Measurements from ENCODE around the gene DBT. TPM values are rescaled to one million over a fixed set of nuclear protein-coding genes. Genes with fewer than 3 reads are reported as not detected.

DBT gene
- total RNA-seq, 2 experiments from 2014 or later: 3.3 to 11.4 TPM

- no peak overlapping the region for H3K4me2 ChIP-seq (ENCODE audit: low read length)
- H3K27ac ChIP-seq (ENCODE audit: low read depth, low read length, poor library complexity, severe bottlenecking): no peak overlapping the region
- ChIA-PET POLR2A (interaction anchor here (0.7 to 1.7 kb wide), 7 partner anchors 9 to 314 kb away, joined by 3 to 5 read pairs (median 3); no protein-coding TSS in a partner anchor), CTCF (ENCODE audit: unreplicated experiment) (interaction anchor here (0.6 to 1.0 kb wide), 2 partner anchors 14 to 118 kb away, joined by 3 to 4 read pairs; no protein-coding TSS in a partner anchor)
- no TSS peak for BruUV-seq (replicated peaks)
- no peaks in the 10 kb centered on the region for H3K9me2 ChIP-seq (ENCODE audit: insufficient read depth, low read length)
- H3K79me2 ChIP-seq (ENCODE audit: insufficient read depth, low read depth, low read length): no peaks in the 10 kb centered on the region
- DNase-seq (ENCODE audit: low spot score): no peak
- intact Hi-C loops (cut with micrococcal nuclease; ENCODE audit: unreplicated experiment): loop anchor here (10.0 kb wide), 1 partner anchor 168 kb away; no protein-coding TSS in a partner anchor
- H3K4me1 ChIP-seq (ENCODE audit: insufficient read depth, low read length, poor library complexity, severe bottlenecking): no peaks in the 10 kb centered on the region
- H3K9me3 ChIP-seq (ENCODE audit: low read length): no peaks in the 10 kb centered on the region
- TF ChIP-seq, protein P1, sequence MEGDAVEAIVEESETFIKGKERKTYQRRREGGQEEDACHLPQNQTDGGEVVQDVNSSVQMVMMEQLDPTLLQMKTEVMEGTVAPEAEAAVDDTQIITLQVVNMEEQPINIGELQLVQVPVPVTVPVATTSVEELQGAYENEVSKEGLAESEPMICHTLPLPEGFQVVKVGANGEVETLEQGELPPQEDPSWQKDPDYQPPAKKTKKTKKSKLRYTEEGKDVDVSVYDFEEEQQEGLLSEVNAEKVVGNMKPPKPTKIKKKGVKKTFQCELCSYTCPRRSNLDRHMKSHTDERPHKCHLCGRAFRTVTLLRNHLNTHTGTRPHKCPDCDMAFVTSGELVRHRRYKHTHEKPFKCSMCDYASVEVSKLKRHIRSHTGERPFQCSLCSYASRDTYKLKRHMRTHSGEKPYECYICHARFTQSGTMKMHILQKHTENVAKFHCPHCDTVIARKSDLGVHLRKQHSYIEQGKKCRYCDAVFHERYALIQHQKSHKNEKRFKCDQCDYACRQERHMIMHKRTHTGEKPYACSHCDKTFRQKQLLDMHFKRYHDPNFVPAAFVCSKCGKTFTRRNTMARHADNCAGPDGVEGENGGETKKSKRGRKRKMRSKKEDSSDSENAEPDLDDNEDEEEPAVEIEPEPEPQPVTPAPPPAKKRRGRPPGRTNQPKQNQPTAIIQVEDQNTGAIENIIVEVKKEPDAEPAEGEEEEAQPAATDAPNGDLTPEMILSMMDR (conservative IDR thresholded peaks at IDR 0.05; ENCODE audit: low read length): no peak
- TF ChIP-seq EZH2phosphoT487 (IDR thresholded peaks at IDR 0.05; ENCODE audit: borderline replicate concordance, low read depth, low read length): no peak
- H3K4me3 ChIP-seq (ENCODE audit: low read depth, low read length, poor library complexity, severe bottlenecking): no peak overlapping the region
- no peaks in the 10 kb centered on the region for H4K20me1 ChIP-seq (ENCODE audit: insufficient read depth, low read length)
- peaks cover 94% of the 10 kb centered on the region for H3K36me3 ChIP-seq (ENCODE audit: insufficient read depth, low read length)
- no peak overlapping the region for H2AFZ ChIP-seq (ENCODE audit: low read length)
Observed at GRCh38 chr1:100287162-100287561, 37.5 kb upstream of the DBT start.

DNA sequence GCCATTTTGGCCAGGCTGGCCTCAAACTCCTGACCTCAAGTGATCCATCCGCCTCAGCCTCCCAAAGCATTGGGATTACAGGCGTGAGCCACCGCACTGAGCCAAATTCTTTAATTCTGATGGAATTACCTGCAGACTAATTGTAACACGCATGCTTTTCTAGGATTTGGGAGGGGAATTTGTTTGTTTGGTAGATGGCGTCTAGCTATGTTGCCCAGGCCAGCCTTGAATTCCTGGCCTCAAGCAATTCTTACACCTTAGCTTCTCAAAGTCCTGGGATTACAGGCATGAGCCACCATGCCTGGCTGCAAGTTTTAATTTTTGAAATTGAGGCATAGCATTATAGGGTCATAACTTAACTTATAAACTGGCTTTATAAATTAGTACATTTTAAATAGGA lies 35.0 kb upstream of the DBT start:
- Histone ChIP-seq H3K27ac (ENCODE audit: low read depth, low read length, poor library complexity, severe bottlenecking) (no peak overlapping the region), H3K4me3 (ENCODE audit: low read depth, low read length, poor library complexity, severe bottlenecking) (no peak overlapping the region), H2AFZ (ENCODE audit: low read length) (no peak overlapping the region), H3K79me2 (ENCODE audit: insufficient read depth, low read depth, low read length) (no peaks in the 10 kb centered on the region), H3K4me2 (ENCODE audit: low read length) (no peak overlapping the region), H3K4me1 (ENCODE audit: insufficient read depth, low read length, poor library complexity, severe bottlenecking) (no peaks in the 10 kb centered on the region), H3K9me2 (ENCODE audit: insufficient read depth, low read length) (no peaks in the 10 kb centered on the region), H3K9me3 (ENCODE audit: low read length) (no peaks in the 10 kb centered on the region), H3K36me3 (ENCODE audit: insufficient read depth, low read length) (peaks cover 95% of the 10 kb centered on the region), H4K20me1 (ENCODE audit: insufficient read depth, low read length) (no peaks in the 10 kb centered on the region)
- BruUV-seq (replicated peaks): no TSS peak
- intact Hi-C loops (cut with micrococcal nuclease; ENCODE audit: unreplicated experiment): loop anchor here (10.0 kb wide), 1 partner anchor 170 kb away; no protein-coding TSS in a partner anchor
- no peak for TF ChIP-seq EZH2phosphoT487 (IDR thresholded peaks at IDR 0.05; ENCODE audit: borderline replicate concordance, low read depth, low read length)
- TF ChIP-seq, protein P1 (conservative IDR thresholded peaks at IDR 0.05; ENCODE audit: low read length): no peak
- no peak for DNase-seq (ENCODE audit: low spot score)
- POLR2A ChIA-PET: interaction anchor here (0.6 kb wide), 1 partner anchor 15 kb away, joined by 4 read pairs; no protein-coding TSS in a partner anchor
- CTCF ChIA-PET (ENCODE audit: unreplicated experiment): no interaction called here

DNA sequence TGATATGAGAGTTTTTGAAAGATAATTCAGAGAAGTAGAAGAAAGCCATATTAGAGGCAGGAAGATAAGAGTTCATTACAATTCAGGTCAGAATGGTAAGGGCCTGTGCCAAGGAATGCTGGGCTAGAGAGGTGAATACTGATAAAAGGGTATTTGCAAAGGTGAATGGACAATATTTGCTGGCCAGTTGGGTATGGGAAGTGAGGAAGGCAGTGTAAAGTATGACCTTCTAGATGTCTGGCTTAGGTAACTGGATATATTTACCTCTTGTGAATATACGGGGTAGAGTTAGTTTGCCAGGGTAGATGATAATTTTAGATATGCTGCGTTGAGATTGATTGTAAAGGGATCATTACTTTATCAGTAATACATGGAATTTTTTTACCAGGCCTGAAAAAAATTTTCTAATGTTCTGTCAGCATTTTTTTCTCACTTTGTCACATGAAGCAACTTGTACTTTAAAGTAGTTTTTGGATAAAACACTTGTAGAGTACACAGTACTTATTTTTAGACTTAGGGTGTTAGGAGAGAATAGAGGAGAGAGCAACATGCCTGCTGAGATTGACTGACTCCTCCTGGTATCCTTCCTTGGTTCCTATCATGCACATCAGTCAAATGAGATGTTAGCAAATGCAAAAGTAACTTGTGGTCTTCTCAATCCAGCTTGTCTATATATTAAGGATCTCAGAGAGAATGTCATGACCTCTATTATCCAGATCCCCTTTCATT lies 30.5 kb upstream of the DBT start:
- intact Hi-C loops (cut with micrococcal nuclease; ENCODE audit: unreplicated experiment): loop anchor here (10.0 kb wide), 1 partner anchor 175 kb away; no protein-coding TSS in a partner anchor
- H3K4me2 ChIP-seq (ENCODE audit: low read length): no peak overlapping the region
- no peaks in the 10 kb centered on the region for H3K9me3 ChIP-seq (ENCODE audit: low read length)
- no peak overlapping the region for H3K4me3 ChIP-seq (ENCODE audit: low read depth, low read length, poor library complexity, severe bottlenecking)
- no peak for DNase-seq (ENCODE audit: low spot score)
- CTCF ChIA-PET (ENCODE audit: unreplicated experiment): no interaction called here
- no peak overlapping the region for H2AFZ ChIP-seq (ENCODE audit: low read length)
- H3K27ac ChIP-seq (ENCODE audit: low read depth, low read length, poor library complexity, severe bottlenecking): no peak overlapping the region
- no peaks in the 10 kb centered on the region for H4K20me1 ChIP-seq (ENCODE audit: insufficient read depth, low read length)
- no peaks in the 10 kb centered on the region for H3K9me2 ChIP-seq (ENCODE audit: insufficient read depth, low read length)
- no TSS peak for BruUV-seq (replicated peaks)
- no peaks in the 10 kb centered on the region for H3K4me1 ChIP-seq (ENCODE audit: insufficient read depth, low read length, poor library complexity, severe bottlenecking)
- peaks cover 95% of the 10 kb centered on the region for H3K36me3 ChIP-seq (ENCODE audit: insufficient read depth, low read length)
- POLR2A ChIA-PET: interaction anchor here (0.6 kb wide), 1 partner anchor 300 kb away, joined by 3 read pairs; no protein-coding TSS in a partner anchor
- no peak for TF ChIP-seq EZH2phosphoT487 (IDR thresholded peaks at IDR 0.05; ENCODE audit: borderline replicate concordance, low read depth, low read length)
- TF ChIP-seq, protein P1 (conservative IDR thresholded peaks at IDR 0.05; ENCODE audit: low read length): no peak
- no peaks in the 10 kb centered on the region for H3K79me2 ChIP-seq (ENCODE audit: insufficient read depth, low read depth, low read length)

Data from OCI-LY7 (cell line).